GM12891 (cell line): ENCODE measurements around the gene CRYBA4.

Experiments
- POLR2A ChIP-seq: IDR thresholded peaks from 2 replicates; pipeline ENCODE4 v1.6.1; 2011; ENCODE audit warnings: low read depth, low read length, control low read depth
- POLR2AphosphoS5 ChIP-seq: IDR thresholded peaks from 2 replicates; pipeline ENCODE4 v1.6.1; 2011; ENCODE audit warnings: low read depth, low read length, control low read depth
- POU2F2 ChIP-seq: IDR thresholded peaks from 2 replicates; pipeline ENCODE4 v1.6.1; 2011; ENCODE audit warnings: low read depth, mild to moderate bottlenecking, control low read depth, low read length, moderate library complexity
- SPI1 ChIP-seq: IDR thresholded peaks from 2 replicates; pipeline ENCODE4 v1.6.1; 2011; ENCODE audit warnings: low read depth, low read length, control low read depth
- TAF1 ChIP-seq: IDR thresholded peaks from 2 replicates; pipeline ENCODE4 v1.6.1; 2011; ENCODE audit warnings: low read depth, low read length, control low read depth

DNA sequence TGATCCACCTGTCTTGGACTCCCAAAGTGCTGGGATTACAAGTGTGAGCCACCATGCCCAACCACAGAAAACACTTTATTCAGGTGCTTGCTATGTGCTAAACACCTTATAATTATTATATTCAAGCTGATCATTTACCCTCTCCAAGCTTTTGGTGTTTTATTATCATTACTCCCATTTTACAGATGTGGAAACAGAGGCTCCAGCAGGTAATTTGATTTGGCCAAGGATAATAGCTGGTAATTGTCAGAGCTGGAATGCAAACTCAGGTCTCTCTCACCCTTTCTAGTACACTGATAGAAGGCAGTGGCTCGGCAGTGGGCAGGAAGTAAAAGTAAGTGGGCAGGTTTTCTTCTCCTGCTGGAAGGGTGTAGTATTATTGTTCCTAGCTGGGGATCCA is 28.0 kb upstream of the CRYBA4 start:
- TF ChIP-seq POU2F2 (no peak), POLR2A (no peak), TAF1 (no peak), POLR2AphosphoS5 (no peak), SPI1 (no peak)
